H1 (cell line): ENCODE measurements around the gene MRPS26. TPM values are rescaled to one million over a fixed set of nuclear protein-coding genes. Genes with fewer than 3 reads are reported as not detected.

ENCODE experiments used
- CTCF ChIA-PET: fragments of 300-600 bp; sonication (Branson Sonifier 250); formaldehyde crosslinking; loops from one replicate; lab custom pipeline; 2021; ENCODE audit not compliant: partially characterized antibody; lab: Charles Lee
- POLR2A ChIA-PET: fragments of 300-600 bp; sonication (Branson Sonifier 250); formaldehyde crosslinking; loops from one replicate; lab custom pipeline; 2021; ENCODE audit warnings: inconsistent platforms; ENCODE audit not compliant: partially characterized antibody; lab: Charles Lee
- DNase-seq, 2 experiments: peaks; one replicate each; pipeline versions ENCODE4 v3.0.0 to v3.0.0-alpha.2; 2010 to 2022; ENCODE audit warnings: low spot score in 2 of 2, low read depth in 1 of 2, mixed read lengths in 1 of 2
- FAIRE-seq: peaks from 2 replicates; lab custom pipeline; 2011; peaks lifted over from hg19 to GRCh38; lab: Jason Lieb, UNC
- H2AFZ ChIP-seq: 2 replicates; pipeline ENCODE4 v1.8.1; 2012; ENCODE audit warnings: low read length, inconsistent platforms
- H2AK5ac ChIP-seq: 2 replicates; pipeline ENCODE4 v1.6.1; 2013; ENCODE audit warnings: low read depth, low read length
- H2BK120ac ChIP-seq: replicated peaks from 2 replicates; pipeline ENCODE3; 2013; ENCODE audit warnings: low read depth, low read length, inconsistent platforms
- H2BK12ac ChIP-seq: 2 replicates; pipeline ENCODE4 v1.6.1; 2013; ENCODE audit warnings: low read depth, low read length
- H2BK15ac ChIP-seq: 2 replicates; pipeline ENCODE4 v1.6.1; 2013; ENCODE audit warnings: low read length
- H2BK20ac ChIP-seq: 2 replicates; pipeline ENCODE4 v1.6.1; 2013; ENCODE audit warnings: low read length
- H2BK5ac ChIP-seq: 2 replicates; pipeline ENCODE4 v1.6.1; 2013; ENCODE audit warnings: low read depth, low read length
- H3K14ac ChIP-seq: 2 replicates; pipeline ENCODE4 v1.6.1; 2013; ENCODE audit warnings: inconsistent platforms; ENCODE audit not compliant: insufficient read length
- H3K18ac ChIP-seq: 2 replicates; pipeline ENCODE4 v1.6.1; 2013; ENCODE audit warnings: low read length; ENCODE audit errors: extremely low read depth
- H3K23ac ChIP-seq: 2 replicates; pipeline ENCODE4 v1.6.1; 2013; ENCODE audit warnings: inconsistent platforms; ENCODE audit not compliant: insufficient read length
- H3K23me2 ChIP-seq: 2 replicates; pipeline ENCODE4 v1.6.1; 2013; ENCODE audit warnings: low read depth, low read length
- H3K27ac ChIP-seq: 2 replicates; pipeline ENCODE4 v1.6.1; 2011; ENCODE audit warnings: low read depth, low read length, inconsistent platforms
- H3K27me3 ChIP-seq, 4 experiments: replicated peaks in 1 of 4; 1 replicate in 1 of 4; 2 replicates in 3 of 4; pipeline versions ENCODE4 v1.6.1 to v1.8.1; 2011 to 2013; ENCODE audit warnings: low read length in 3 of 4, mild to moderate bottlenecking in 3 of 4, inconsistent platforms in 2 of 4, mixed read lengths in 2 of 4, moderate library complexity in 1 of 4; ENCODE audit not compliant: control insufficient read depth in 3 of 4, insufficient read depth in 3 of 4; ENCODE audit errors: extremely low read depth in 1 of 4
- H3K36me3 ChIP-seq, 4 experiments: 2 replicates each; pipeline versions ENCODE4 v1.6.1 to v1.8.1; 2011 to 2013; ENCODE audit warnings: mild to moderate bottlenecking in 4 of 4, low read length in 3 of 4, moderate library complexity in 2 of 4, control low read depth in 1 of 4, inconsistent platforms in 1 of 4; ENCODE audit not compliant: insufficient read depth in 4 of 4, control insufficient read depth in 2 of 4
- H3K4ac ChIP-seq: replicated peaks from 2 replicates; pipeline ENCODE3; 2013; ENCODE audit warnings: low read length, low read depth, mixed read lengths, inconsistent platforms; ENCODE audit not compliant: insufficient read length
- H3K4me1 ChIP-seq, 4 experiments: replicated peaks in 1 of 4; 1 replicate in 1 of 4; 2 replicates in 3 of 4; pipeline versions ENCODE4 v1.6.1 to v1.8.1; 2011 to 2013; ENCODE audit warnings: low read length in 3 of 4, inconsistent platforms in 2 of 4, mixed read lengths in 1 of 4; ENCODE audit not compliant: insufficient read depth in 4 of 4, control insufficient read depth in 3 of 4
- H3K4me2 ChIP-seq, 2 experiments: 2 replicates each; pipeline versions ENCODE4 v1.6.1 to v1.8.1; 2011 to 2013; ENCODE audit warnings: low read depth in 2 of 2, low read length in 2 of 2, control low read depth in 1 of 2, inconsistent platforms in 1 of 2, mild to moderate bottlenecking in 1 of 2; ENCODE audit not compliant: insufficient read depth in 1 of 2
- H3K4me3 ChIP-seq, 4 experiments: fragments of 200-600, 300-600 bp in 1 of 4; sonication (generic), shearing (Covaris generic), sonication (Bioruptor Twin) in 1 of 4; 2 replicates each; pipeline versions ENCODE4 v1.5.1 to v1.8.1; 2011 to 2016; ENCODE audit warnings: low read length in 4 of 4, low read depth in 3 of 4, control low read depth in 2 of 4, inconsistent platforms in 2 of 4, mild to moderate bottlenecking in 2 of 4, mixed read lengths in 1 of 4, moderate library complexity in 1 of 4; ENCODE audit not compliant: insufficient read depth in 2 of 4; ENCODE audit errors: extremely low read depth in 1 of 4
- H3K56ac ChIP-seq: replicated peaks from 2 replicates; pipeline ENCODE3; 2013; ENCODE audit warnings: low read depth, mild to moderate bottlenecking, mixed read lengths, low read length, inconsistent platforms; ENCODE audit not compliant: insufficient read length
- H3K79me1 ChIP-seq: 2 replicates; pipeline ENCODE4 v1.6.1; 2013; ENCODE audit warnings: low read depth, low read length, control low read depth
- H3K79me2 ChIP-seq, 2 experiments: 2 replicates each; pipeline versions ENCODE4 v1.6.1 to v1.8.1; 2012 to 2013; ENCODE audit warnings: low read length in 2 of 2, mild to moderate bottlenecking in 2 of 2, inconsistent platforms in 1 of 2; ENCODE audit not compliant: insufficient read depth in 2 of 2, control insufficient read depth in 1 of 2
- H3K9ac ChIP-seq, 4 experiments: replicated peaks in 1 of 4; 1 replicate in 1 of 4; 2 replicates in 3 of 4; pipeline versions ENCODE4 v1.6.1 to v1.8.1; 2011 to 2013; ENCODE audit warnings: low read depth in 3 of 4, low read length in 3 of 4, control low read depth in 2 of 4, mild to moderate bottlenecking in 2 of 4, moderate library complexity in 2 of 4, inconsistent platforms in 1 of 4; ENCODE audit errors: extremely low read depth in 1 of 4
- H3K9me3 ChIP-seq, 2 experiments: 2 replicates each; pipeline versions ENCODE4 v1.6.1 to v1.8.1; 2012 to 2013; ENCODE audit warnings: mild to moderate bottlenecking in 2 of 2, moderate library complexity in 2 of 2, control low read depth in 1 of 2, inconsistent platforms in 1 of 2, low read depth in 1 of 2, low read length in 1 of 2, mixed read lengths in 1 of 2; ENCODE audit not compliant: insufficient read depth in 2 of 2
- H4K20me1 ChIP-seq, 2 experiments: replicated peaks in 1 of 2; 2 replicates each; pipeline versions ENCODE3 to v1.8.1; 2011 to 2013; ENCODE audit warnings: inconsistent platforms in 2 of 2, low read length in 2 of 2, mild to moderate bottlenecking in 1 of 2; ENCODE audit not compliant: insufficient read depth in 2 of 2, control insufficient read depth in 1 of 2
- H4K5ac ChIP-seq: 2 replicates; pipeline ENCODE4 v1.6.1; 2013; ENCODE audit warnings: low read length, low read depth, mixed read lengths, inconsistent platforms; ENCODE audit not compliant: insufficient read length
- H4K8ac ChIP-seq: 2 replicates; pipeline ENCODE4 v1.8.0; 2013; ENCODE audit warnings: mild to moderate bottlenecking, moderate library complexity, low read length, inconsistent platforms; ENCODE audit not compliant: insufficient read depth; ENCODE audit errors: extremely low read depth
- H4K91ac ChIP-seq: replicated peaks from 2 replicates; pipeline ENCODE3; 2013; ENCODE audit warnings: low read length, mixed read lengths, inconsistent platforms; ENCODE audit not compliant: insufficient read length
- CEBPB ChIP-seq: IDR thresholded peaks from 2 replicates; pipeline ENCODE4 v1.6.1; 2012; ENCODE audit warnings: low read depth, low read length
- CHD2 ChIP-seq: IDR thresholded peaks from 2 replicates; pipeline ENCODE4 v1.6.1; 2012; ENCODE audit warnings: low read length, improper control_type of control experiment
- EGR1 ChIP-seq: IDR thresholded peaks from 2 replicates; pipeline ENCODE4 v1.6.1; 2011; ENCODE audit warnings: low read depth, low read length, borderline replicate concordance
- FOSL1 ChIP-seq: IDR thresholded peaks from 2 replicates; pipeline ENCODE4 v1.6.1; 2011; ENCODE audit warnings: mild to moderate bottlenecking, low read depth, low read length, moderate library complexity; ENCODE audit not compliant: insufficient read depth
- HDAC2 ChIP-seq, 2 experiments: fragments of 300-600 bp in 1 of 2; sonication (generic) in 1 of 2; IDR thresholded peaks; 2 replicates each; pipeline ENCODE4 v1.6.1; 2011 to 2012; ENCODE audit warnings: low read depth in 2 of 2, low read length in 2 of 2, mild to moderate bottlenecking in 2 of 2, moderate library complexity in 2 of 2, borderline replicate concordance in 1 of 2, inconsistent platforms in 1 of 2
- KDM1A ChIP-seq: fragments of 200-600, 300-600 bp; sonication (generic); IDR thresholded peaks from 2 replicates; pipeline ENCODE4 v1.7.1; 2016; ENCODE audit warnings: mild to moderate bottlenecking, low read length, borderline replicate concordance
- POLR2A ChIP-seq, 2 experiments: IDR thresholded peaks; 1 replicate in 1 of 2; 2 replicates in 1 of 2; pipeline ENCODE4 v1.6.1; 2011; ENCODE audit warnings: low read depth in 2 of 2, low read length in 2 of 2, mild to moderate bottlenecking in 2 of 2; ENCODE audit errors: control extremely low read depth in 1 of 2
- SIRT6 ChIP-seq: IDR thresholded peaks from one replicate; pipeline ENCODE4 v1.7.1; 2012; ENCODE audit warnings: low read length, inconsistent platforms
- TAF1 ChIP-seq: IDR thresholded peaks from 2 replicates; pipeline ENCODE4 v1.6.1; 2011; ENCODE audit warnings: mild to moderate bottlenecking, low read depth, low read length
- WGBS, 2 experiments: shearing (Covaris generic) in 1 of 2; methylation state at CpG; one replicate each; pipeline versions ENCODE4 v1.1.6 to v1.1.7; 2013 to 2015; ENCODE audit warnings: low lambda C conversion rate in 2 of 2, mixed read lengths in 2 of 2, inconsistent platforms in 1 of 2, low coverage in 1 of 2, missing lambda C conversion rate in 1 of 2; ENCODE audit not compliant: insufficient replicate concordance in 2 of 2, insufficient coverage in 1 of 2, insufficient read length in 1 of 2; ENCODE audit errors: extremely low coverage in 1 of 2, missing lambda C conversion rate in 1 of 2; 5-methylcytosine and 5-hydroxymethylcytosine counted together
- polyA plus RNA-seq, 7 experiments: library from polyadenylated mRNA; depleted of rRNA in 3 of 7; stranded (reverse) in 5 of 7; unstranded in 2 of 7; fragments of >200 nt in 5 of 7; fragments of 200-250 nt in 2 of 7; gene quantifications; 1 replicate in 5 of 7; 2 replicates in 1 of 7; 4 replicates in 1 of 7; pipeline versions ENCODE4 v1.2.1 to v1.2.3, GENCODE V29; 2011 to 2013; ENCODE audit warnings: missing spikeins in 2 of 7, mixed read lengths in 2 of 7
- total RNA-seq: library from RNA; stranded (reverse); fragmentation: NEBNext Ultra II Directional; extraction: Animal tissue kit (Norgen Biotek cat#: 25700); gene quantifications from 2 replicates; pipeline ENCODE4 v1.2.1, GENCODE V29; 2021

MRPS26 gene
- total and polyA plus RNA-seq, 2 of the 8 experiments (the other 6 are each of a cell fraction or from before 2014, with no cell fraction given) = 83.6 to 103 TPM

- no peak overlapping the region for H3K56ac ChIP-seq
- no peak overlapping the region for H2BK5ac ChIP-seq
- no peak for FAIRE-seq
- no peak overlapping the region for H4K5ac ChIP-seq
- 91% methylated on average over 8 of the region's 8 CpGs; no CpG with 5 or more reads in 1 of the 2 experiments for WGBS, 2 experiments
- H3K23me2 ChIP-seq = peaks cover 11% of the 10 kb centered on the region; the same call in 1 of the 2 replicates
- ChIA-PET CTCF (interaction anchor here (0.7 to 1.6 kb wide), 5 partner anchors 8 to 32 kb away, joined by 3 to 7 read pairs (median 4); no protein-coding TSS in a partner anchor), POLR2A (no interaction called here)
- no peak overlapping the region for H2AK5ac ChIP-seq
- H3K9ac ChIP-seq = no peak overlapping the region
- no peaks in the 10 kb centered on the region for H3K79me2 ChIP-seq
- H2BK120ac ChIP-seq = no peak overlapping the region
- H3K27me3 ChIP-seq = peaks cover 27 to 40% (median 35%) of the 10 kb centered on the region in 4 experiments
- no peak overlapping the region for H3K4ac ChIP-seq
- H2BK15ac ChIP-seq = no peak overlapping the region
- no peak overlapping the region for H2AFZ ChIP-seq
- no peak overlapping the region for H2BK20ac ChIP-seq
- 0 out of 2 replicates have a peak overlapping the region, but pooled peaks have one; percentile 4 for H4K8ac ChIP-seq
- H3K23ac ChIP-seq = no peak overlapping the region
- H3K9me3 ChIP-seq = no peaks in the 10 kb centered on the region
- no peak overlapping the region for H3K27ac ChIP-seq
- H3K79me1 ChIP-seq = no peaks in the 10 kb centered on the region
- H3K18ac ChIP-seq = no peak overlapping the region
- no peak overlapping the region for H3K4me2 ChIP-seq
- H4K91ac ChIP-seq = no peak overlapping the region
- H3K4me3 ChIP-seq = no peak overlapping the region
- DNase-seq = no peak
- H3K36me3 ChIP-seq = no peaks in the 10 kb centered on the region
- peaks cover 0 to 8% (median 6%) of the 10 kb centered on the region in 4 experiments; a peak in 5 of 7 replicates for H3K4me1 ChIP-seq
- H3K14ac ChIP-seq = no peak overlapping the region
- no peaks in the 10 kb centered on the region for H4K20me1 ChIP-seq
- no peak overlapping the region for H2BK12ac ChIP-seq
- TF ChIP-seq HDAC2 (IDR thresholded peaks at IDR 0.05; ENCODE audit: borderline replicate concordance in 1 of 2, low read depth in 2 of 2, low read length in 2 of 2) (no peak), TAF1 (no peak), FOSL1 (no peak), POLR2A (IDR thresholded peaks at IDR 0.05; ENCODE audit: control extremely low read depth in 1 of 2, low read depth in 2 of 2, low read length in 2 of 2) (no peak), CEBPB (no peak), CHD2 (no peak), SIRT6 (no peak), EGR1 (no peak), KDM1A (no peak)
These were observed 39.8 kb downstream of the MRPS26 start for GRCh38 chr20:3085571-3086072.
